HCT116 (cell line): Measurements from ENCODE around the gene TLR1. TPM values are rescaled to one million over a fixed set of nuclear protein-coding genes. Genes with fewer than 3 reads are reported as not detected.
A peak's percentile ranks its signal among the peaks of the same experiment; 100 is the strongest.

Source experiments
- ATAC-seq: fragments of 200-7000 bp; cut with Tn5 transposase; 2 replicates; pipeline ENCODE4 v1.9.1; 2020; ENCODE audit warnings: mild to moderate bottlenecking, moderate library complexity
- BruUV-seq: library from RNA; stranded (reverse); fragments of 400-500 nt; replicated peaks from 2 replicates; lab custom pipeline; 2021; lab: Mats Ljungman, UMichigan
- CTCF ChIA-PET: fragments of 300-600 bp; sonication (Branson Sonifier 250); formaldehyde crosslinking; loops from one replicate; lab custom pipeline; 2021; ENCODE audit warnings: antibody characterized with exemption; lab: Charles Lee
- POLR2A ChIA-PET: fragments of 300-600, 350-600 bp; sonication (Branson Sonifier 250); formaldehyde crosslinking; loops from one replicate; lab custom pipeline; 2021; ENCODE audit warnings: antibody characterized with exemption; lab: Charles Lee
- RAD21 ChIA-PET, 2 experiments: fragments of 300-600 bp; sonication (Branson Sonifier 250); formaldehyde crosslinking; loops; one replicate each; lab custom pipeline; 2023; ENCODE audit warnings: low total read pairs in 2 of 2; ENCODE audit not compliant: uncharacterized antibody in 2 of 2, unreplicated experiment in 2 of 2, low non-redundant PET in 1 of 2; lab: Charles Lee
- DNase-seq: peaks from one replicate; pipeline ENCODE4 v3.0.0-alpha.2; 2010; ENCODE audit warnings: low read depth, low spot score
- H2AFZ ChIP-seq: fragments of 200-600 bp; shearing (Covaris generic), sonication (generic); 2 replicates; pipeline ENCODE4 v1.6.1; 2017; ENCODE audit warnings: low read depth, mixed run types, mixed read lengths, antibody characterized with exemption, low read length; ENCODE audit not compliant: poor library complexity, severe bottlenecking
- H3K27ac ChIP-seq: 2 replicates; pipeline ENCODE4 v1.5.1; 2012; ENCODE audit warnings: low read depth, low read length
- H3K27me3 ChIP-seq: fragments of 200-600 bp; sonication (generic); 2 replicates; pipeline ENCODE4 v1.6.1; 2016; ENCODE audit warnings: mixed run types, low read length, mixed read lengths; ENCODE audit not compliant: insufficient read depth
- H3K36me3 ChIP-seq, 2 experiments: fragments of 200-500 bp in 1 of 2; fragments of 200-600 bp in 1 of 2; sonication (Bioruptor generic) in 1 of 2; sonication (generic) in 1 of 2; 2 replicates each; pipeline versions ENCODE4 v1.5.1 to v1.6.1; 2014 to 2016; ENCODE audit warnings: low read length in 2 of 2, inconsistent platforms in 1 of 2, mixed read lengths in 1 of 2, mixed run types in 1 of 2; ENCODE audit not compliant: insufficient read depth in 2 of 2, control insufficient read depth in 1 of 2
- H3K4me1 ChIP-seq, 2 experiments: fragments of 200-600 bp in 1 of 2; sonication (generic) in 1 of 2; 2 replicates each; pipeline versions ENCODE4 v1.5.1 to v1.6.1; 2012 to 2017; ENCODE audit warnings: low read length in 2 of 2, inconsistent platforms in 1 of 2, mild to moderate bottlenecking in 1 of 2, mixed read lengths in 1 of 2, mixed run types in 1 of 2, moderate library complexity in 1 of 2; ENCODE audit not compliant: insufficient read depth in 2 of 2, control insufficient read depth in 1 of 2
- H3K4me2 ChIP-seq: fragments of 200-600 bp; sonication (generic); 2 replicates; pipeline ENCODE4 v1.6.1; 2017; ENCODE audit warnings: mixed run types, low read length, mixed read lengths
- H3K4me3 ChIP-seq, 2 experiments: fragments of 200-600 bp in 1 of 2; sonication (generic) in 1 of 2; replicated peaks in 1 of 2; 2 replicates each; pipeline ENCODE4 v1.5.1; 2011 to 2016; ENCODE audit warnings: low read length in 2 of 2, control low read depth in 1 of 2, low read depth in 1 of 2, mild to moderate bottlenecking in 1 of 2, mixed read lengths in 1 of 2, mixed run types in 1 of 2
- H3K79me2 ChIP-seq: fragments of 200-600 bp; sonication (generic); 2 replicates; pipeline ENCODE4 v1.6.1; 2017; ENCODE audit warnings: mild to moderate bottlenecking, mixed run types, low read length, moderate library complexity, mixed read lengths; ENCODE audit not compliant: insufficient read depth
- H3K9ac ChIP-seq: fragments of 200-600 bp; sonication (generic); 2 replicates; pipeline ENCODE4 v1.6.1; 2016; ENCODE audit warnings: low read length, mixed read lengths
- H3K9me2 ChIP-seq: fragments of 200-600 bp; sonication (generic), shearing (Covaris generic); 2 replicates; pipeline ENCODE4 v1.6.1; 2017; ENCODE audit warnings: mixed run types, mild to moderate bottlenecking, moderate library complexity; ENCODE audit not compliant: insufficient read depth
- H3K9me3 ChIP-seq, 2 experiments: fragments of 200-500 bp in 1 of 2; fragments of 200-600 bp in 1 of 2; sonication (Bioruptor generic) in 1 of 2; sonication (generic) in 1 of 2; 2 replicates each; pipeline ENCODE4 v1.6.1; 2014 to 2017; ENCODE audit warnings: low read length in 2 of 2, mixed read lengths in 2 of 2, inconsistent platforms in 1 of 2, low read depth in 1 of 2, mild to moderate bottlenecking in 1 of 2, mixed run types in 1 of 2, moderate library complexity in 1 of 2; ENCODE audit not compliant: control insufficient read depth in 1 of 2, insufficient read depth in 1 of 2
- H4K20me1 ChIP-seq: fragments of 200-600 bp; sonication (generic), shearing (Covaris generic); 2 replicates; pipeline ENCODE4 v1.6.1; 2017; ENCODE audit warnings: mixed run types, mild to moderate bottlenecking, moderate library complexity; ENCODE audit not compliant: insufficient read depth
- CEBPB ChIP-seq: IDR thresholded peaks from 2 replicates; pipeline ENCODE4 v1.6.1; 2012; ENCODE audit warnings: low read depth
- CTCF ChIP-seq, 3 experiments: fragments of 200-600 bp in 1 of 3; sonication (generic) in 1 of 3; IDR thresholded peaks in 2 of 3; conservative IDR thresholded peaks in 1 of 3; 2 replicates each; pipeline ENCODE4 v1.5.1; 2012 to 2017; ENCODE audit warnings: low read depth in 2 of 3, low read length in 2 of 3, antibody characterized with exemption in 1 of 3, borderline replicate concordance in 1 of 3, control low read depth in 1 of 3, mild to moderate bottlenecking in 1 of 3, mixed read lengths in 1 of 3, mixed run types in 1 of 3, moderate library complexity in 1 of 3; ENCODE audit not compliant: insufficient read depth in 1 of 3
- ELF1 ChIP-seq: IDR thresholded peaks from 2 replicates; pipeline ENCODE4 v1.6.1; 2012; ENCODE audit warnings: low read depth, borderline replicate concordance
- POLR2AphosphoS5 ChIP-seq: IDR thresholded peaks from 2 replicates; pipeline ENCODE4 v1.6.1; 2011; ENCODE audit warnings: mild to moderate bottlenecking, low read depth, low read length, moderate library complexity
- RAD21 ChIP-seq: IDR thresholded peaks from 2 replicates; pipeline ENCODE4 v1.6.1; 2012; ENCODE audit warnings: low read depth, mild to moderate bottlenecking
- TCF7L2 ChIP-seq: IDR thresholded peaks from 2 replicates; pipeline ENCODE4 v1.7.0; 2011; ENCODE audit warnings: borderline replicate concordance, inconsistent platforms; ENCODE audit not compliant: insufficient read depth, insufficient read length; ENCODE audit errors: extremely low read depth
- ZBTB33 ChIP-seq: IDR thresholded peaks from 2 replicates; pipeline ENCODE4 v1.6.1; 2011; ENCODE audit warnings: mild to moderate bottlenecking, low read length, moderate library complexity; ENCODE audit not compliant: insufficient replicate concordance; ENCODE audit errors: extremely low read depth
- intact Hi-C: fragments of 100-400 bp; cut with micrococcal nuclease; formaldehyde crosslinking; loops from 2 replicates; pipeline ENCODE4 v1.10.0; 2022
- total RNA-seq: library from RNA; stranded (reverse); gene quantifications from one replicate; pipeline ENCODE4 v1.2.1, GENCODE V29; 2021; ENCODE audit not compliant: unreplicated experiment

Gene TLR1
- total RNA-seq, 1 experiment from 2014 or later, result 1.4 TPM

GRCh38 chr4:38783109-38783460 lies 21.5 kb downstream of the TLR1 start:
- Histone ChIP-seq H3K4me3 (no peak overlapping the region), H3K79me2 (no peaks in the 10 kb centered on the region), H3K4me2 (no peak overlapping the region), H3K9ac (no peak overlapping the region), H3K9me2 (no peaks in the 10 kb centered on the region), H3K27me3 (no peaks in the 10 kb centered on the region), H3K36me3 (no peaks in the 10 kb centered on the region), H2AFZ (no peak overlapping the region), H3K9me3 (no peaks in the 10 kb centered on the region), H4K20me1 (no peaks in the 10 kb centered on the region), H3K27ac (no peak overlapping the region), H3K4me1 (no peaks in the 10 kb centered on the region)
- ChIA-PET RAD21 (interaction anchor here (1.0 to 1.2 kb wide), 2 partner anchors 24 to 603 kb away, joined by 3 to 4 read pairs; no protein-coding TSS in a partner anchor), POLR2A (interaction anchor here (2.0 kb wide), 1 partner anchor 21 kb away, joined by 4 read pairs; the partner anchor contains the start of gene TLR1), CTCF (interaction anchor here (0.7 to 3.4 kb wide), 10 partner anchors 9 to 603 kb away, joined by 3 to 35 read pairs (median 4); no protein-coding TSS in a partner anchor)
- ATAC-seq (peak; percentile 30; the same call in 1 of the 2 replicates), DNase-seq (no peak)
- no TSS peak for BruUV-seq
- intact Hi-C loops, result no loop called here
- TF ChIP-seq TCF7L2, result no peak
- TF ChIP-seq CTCF (IDR thresholded peaks at IDR 0.05 in 2 of 3, conservative IDR thresholded peaks at IDR 0.05 in 1 of 3; ENCODE audit: borderline replicate concordance in 1 of 3, insufficient read depth in 1 of 3, low read depth in 2 of 3, low read length in 2 of 3), result 0 out of 6 replicates have a peak, but pooled peaks of 1 of the 3 experiments have one; percentile 0

GRCh38 chr4:38782452-38783108 lies 22.0 kb downstream of the TLR1 start, which contains the start of gene TLR10:
Gene TLR10 (minus strand): TSS chr4:38782990. CDS start chr4:38775590, 7,400 bp downstream.
- H4K20me1 ChIP-seq, result no peaks in the 10 kb centered on the region
- H3K4me2 ChIP-seq, result peak within 1 kb of the TSS; percentile 34; the same call in 1 of the 2 replicates
- TF ChIP-seq RAD21, result peak; percentile 60
- TF ChIP-seq CTCF (IDR thresholded peaks at IDR 0.05 in 2 of 3, conservative IDR thresholded peaks at IDR 0.05 in 1 of 3; ENCODE audit: borderline replicate concordance in 1 of 3, insufficient read depth in 1 of 3, low read depth in 2 of 3, low read length in 2 of 3), result peak; percentile 30 to 56 (median 47); a peak in 5 of 6 replicates
- TF ChIP-seq ZBTB33, result no peak
- no peak for TF ChIP-seq ELF1
- no peak for TF ChIP-seq CEBPB
- no peak for TF ChIP-seq POLR2AphosphoS5
- ChIA-PET POLR2A (interaction anchor here (2.0 kb wide), 1 partner anchor 21 kb away, joined by 4 read pairs; the partner anchor contains the start of gene TLR1), RAD21 (interaction anchor here (1.0 to 1.2 kb wide), 3 partner anchors 23 to 603 kb away, joined by 3 to 4 read pairs (median 4); no protein-coding TSS in a partner anchor), CTCF (interaction anchor here (0.7 to 3.4 kb wide), 12 partner anchors 9 to 603 kb away, joined by 3 to 35 read pairs (median 4); partner anchors contain the start of gene TLR1)
- no peak within 1 kb of the TSS for H3K9ac ChIP-seq
- DNase-seq (peak; percentile 34), ATAC-seq (peak; percentile 72)
- no peak within 1 kb of the TSS for H3K4me3 ChIP-seq
- no peaks in the 10 kb centered on the region for H3K9me2 ChIP-seq
- no peaks in the 10 kb centered on the region for H3K4me1 ChIP-seq
- BruUV-seq, result no TSS peak
- H2AFZ ChIP-seq, result no peak within 1 kb of the TSS
- intact Hi-C loops, result no loop called here
- no peaks in the 10 kb centered on the region for H3K36me3 ChIP-seq
- no peaks in the 10 kb centered on the region for H3K79me2 ChIP-seq
- no peaks in the 10 kb centered on the region for H3K27me3 ChIP-seq
- no peaks in the 10 kb centered on the region for H3K9me3 ChIP-seq
- H3K27ac ChIP-seq, result no peak within 1 kb of the TSS
